T-helper 17 cell (primary cell): ENCODE results near the gene GP1BB. TPM values are rescaled to one million over a fixed set of nuclear protein-coding genes. Genes with fewer than 3 reads are reported as not detected.

Source experiments
- ATAC-seq: fragments of 150-1000 bp; cut with Tn5 transposase; 2 replicates; pipeline ENCODE4 v1.10.0; 2021; ENCODE audit warnings: mild to moderate bottlenecking, moderate library complexity
- DNase-seq, 3 donors: peaks; one replicate each; pipeline versions ENCODE4 v3.0.0 to v3.0.0-alpha.2; 2020 to 2021
- H3K9me3 ChIP-seq: one replicate; pipeline ENCODE4 v1.7.0; 2013; ENCODE audit warnings: low read length, mild to moderate bottlenecking; ENCODE audit not compliant: control insufficient read depth, poor library complexity, severe bottlenecking
- H3K27ac Mint-ChIP-seq: one replicate; pipeline ENCODE4 v1.8.0; 2022; ENCODE audit warnings: mild to moderate bottlenecking, moderate library complexity, mixed read lengths
- H3K27me3 Mint-ChIP-seq: one replicate; pipeline ENCODE4 v1.8.0; 2022; ENCODE audit warnings: mixed read lengths
- H3K36me3 Mint-ChIP-seq: one replicate; pipeline ENCODE4 v1.8.0; 2022; ENCODE audit warnings: low read depth, mixed read lengths
- H3K4me1 Mint-ChIP-seq: one replicate; pipeline ENCODE4 v1.8.0; 2022; ENCODE audit warnings: mild to moderate bottlenecking, mixed read lengths
- H3K4me3 Mint-ChIP-seq: one replicate; pipeline ENCODE4 v1.8.0; 2022; ENCODE audit warnings: mild to moderate bottlenecking, moderate library complexity, mixed read lengths
- total RNA-seq, 4 donors: library from RNA in 2 of 4; stranded (reverse) in 2 of 4; gene quantifications; one replicate each; pipeline ENCODE4 v1.2.3 and lab custom pipeline; 2022 to 2026

GP1BB gene
- total RNA-seq, 2 donors from 2014 or later, result 3.5 to 113 TPM

DNA sequence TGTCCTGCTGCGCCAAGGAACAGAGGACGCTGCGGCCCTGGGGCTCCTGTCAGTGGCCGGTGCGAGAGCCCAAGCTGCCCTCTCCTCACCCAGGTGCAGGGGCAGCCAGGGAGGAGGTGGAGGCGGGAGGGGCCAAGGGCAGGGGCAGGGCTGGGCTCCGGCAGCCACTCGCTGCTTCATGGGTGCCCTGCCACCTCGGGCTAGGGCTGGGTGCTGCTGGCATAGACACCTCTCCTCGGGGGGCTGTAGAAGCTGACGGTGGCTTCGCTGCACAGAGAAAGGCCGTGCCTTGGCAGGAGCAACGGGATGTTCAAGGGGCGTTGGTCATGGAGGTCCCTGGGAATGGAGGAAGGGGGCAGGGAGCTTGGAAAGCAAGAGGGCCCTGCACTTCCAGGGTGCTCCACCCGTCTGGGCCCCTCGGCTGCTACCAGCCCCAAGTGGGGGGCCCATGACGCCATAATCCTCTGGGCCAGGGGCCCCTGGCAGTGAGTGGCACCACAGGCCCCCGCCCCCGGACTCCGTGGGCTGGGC is 35.6 kb downstream of the GP1BB start:
- no peaks in the 10 kb centered on the region for H3K9me3 ChIP-seq
- Mint-ChIP-seq H3K4me3 (no peak overlapping the region), H3K4me1 (peaks cover 29% of the 10 kb centered on the region), H3K36me3 (peaks cover 15% of the 10 kb centered on the region), H3K27ac (no peak overlapping the region), H3K27me3 (peaks cover 56% of the 10 kb centered on the region)
- ATAC-seq, result no peak
- no peak for DNase-seq

DNA sequence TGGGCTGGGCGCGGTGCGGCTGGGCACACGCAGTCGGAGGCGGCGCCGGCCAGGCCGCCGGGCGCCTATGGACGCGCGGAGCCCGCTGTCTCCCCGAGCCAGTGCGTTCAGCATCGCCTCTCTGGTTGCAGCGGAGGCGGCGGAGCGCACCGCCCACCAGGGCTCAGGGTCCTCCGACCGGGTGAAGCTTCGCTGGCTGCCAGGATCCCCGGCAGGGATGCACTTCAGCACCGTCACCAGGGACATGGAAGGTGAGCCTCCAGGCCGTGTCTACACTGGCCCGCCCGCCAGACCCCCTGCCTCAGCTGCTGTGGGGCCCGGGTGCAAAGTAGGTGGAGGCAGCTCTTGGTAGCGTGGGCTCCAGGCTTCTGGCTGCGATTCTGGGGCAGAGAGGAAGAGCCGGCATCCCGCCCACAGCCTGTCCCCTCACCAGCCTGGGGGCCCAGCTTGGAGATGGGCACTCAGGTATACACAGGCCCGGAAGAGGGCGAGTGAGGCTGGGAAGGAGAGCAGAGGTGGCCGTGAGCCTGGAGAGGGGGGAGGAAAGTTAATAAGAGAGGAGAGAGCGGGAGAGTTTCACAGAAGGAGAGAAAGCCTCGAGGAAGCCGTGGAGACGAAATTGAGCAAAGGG is 36.2 kb downstream of the GP1BB start:
- Mint-ChIP-seq H3K27me3 (peaks cover 56% of the 10 kb centered on the region), H3K36me3 (peaks cover 12% of the 10 kb centered on the region), H3K4me1 (peaks cover 29% of the 10 kb centered on the region), H3K27ac (no peak overlapping the region), H3K4me3 (peak overlapping the region; percentile 97)
- DNase-seq (no peak), ATAC-seq (no peak)
- H3K9me3 ChIP-seq, result no peaks in the 10 kb centered on the region

DNA sequence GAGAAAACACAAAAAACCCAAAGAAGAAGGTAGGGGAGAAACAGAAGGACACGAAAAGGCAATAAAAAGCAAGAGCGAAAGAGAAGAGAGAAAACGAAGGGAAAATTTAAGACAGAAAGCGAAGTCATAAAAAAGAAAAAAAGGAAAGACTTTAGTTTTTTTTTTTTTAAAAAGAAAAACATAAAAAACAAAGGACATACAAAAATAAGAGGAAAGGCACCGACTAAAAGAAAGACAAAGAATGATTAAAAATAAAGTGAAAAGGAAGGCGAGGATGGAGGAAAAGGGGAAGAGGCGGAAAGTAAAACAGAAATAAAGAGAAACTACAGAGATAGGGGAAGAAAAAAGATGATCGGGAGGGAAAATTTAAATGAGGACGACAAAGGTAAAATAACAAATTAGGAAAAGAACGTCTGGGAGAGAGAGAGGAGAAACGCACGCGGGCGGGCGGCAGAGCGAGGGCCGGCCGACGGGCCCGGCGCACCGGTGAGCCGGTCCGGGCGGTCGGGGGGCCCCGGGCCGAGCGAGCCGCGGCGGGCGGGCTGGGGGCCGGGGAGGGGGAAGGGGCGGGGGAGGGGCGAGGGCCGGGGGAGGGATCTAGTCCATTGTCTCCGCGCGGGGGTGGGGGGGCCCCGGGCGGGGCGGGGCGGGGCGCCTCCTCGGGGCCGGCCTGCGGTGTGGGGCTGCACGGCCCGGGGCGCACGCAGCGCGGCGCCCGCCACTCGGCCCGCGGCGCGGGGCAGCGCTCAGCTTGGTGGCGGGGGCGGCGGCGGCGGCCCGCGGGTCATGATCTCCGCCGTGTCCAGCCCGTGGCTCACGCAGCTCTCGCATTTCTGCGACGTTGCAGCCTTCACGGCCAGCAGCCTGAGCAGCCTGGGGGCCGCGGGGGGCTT is 37.0 kb downstream of the GP1BB start, which contains the start of gene TBX1:
Gene TBX1, plus strand, starts transcription at position 721 of the 893 bp plus-strand sequence. Its CDS starts 66 bp downstream, at position 787.
- H3K4me1 Mint-ChIP-seq, result peaks cover 29% of the 10 kb centered on the region
- no peak within 1 kb of the TSS for H3K27ac Mint-ChIP-seq
- H3K27me3 Mint-ChIP-seq, result peaks cover 63% of the 10 kb centered on the region
- peaks cover 14% of the 10 kb centered on the region for H3K36me3 Mint-ChIP-seq
- no peaks in the 10 kb centered on the region for H3K9me3 ChIP-seq
- DNase-seq (no peak), ATAC-seq (no peak)
- peak within 1 kb of the TSS; percentile 97 for H3K4me3 Mint-ChIP-seq

DNA sequence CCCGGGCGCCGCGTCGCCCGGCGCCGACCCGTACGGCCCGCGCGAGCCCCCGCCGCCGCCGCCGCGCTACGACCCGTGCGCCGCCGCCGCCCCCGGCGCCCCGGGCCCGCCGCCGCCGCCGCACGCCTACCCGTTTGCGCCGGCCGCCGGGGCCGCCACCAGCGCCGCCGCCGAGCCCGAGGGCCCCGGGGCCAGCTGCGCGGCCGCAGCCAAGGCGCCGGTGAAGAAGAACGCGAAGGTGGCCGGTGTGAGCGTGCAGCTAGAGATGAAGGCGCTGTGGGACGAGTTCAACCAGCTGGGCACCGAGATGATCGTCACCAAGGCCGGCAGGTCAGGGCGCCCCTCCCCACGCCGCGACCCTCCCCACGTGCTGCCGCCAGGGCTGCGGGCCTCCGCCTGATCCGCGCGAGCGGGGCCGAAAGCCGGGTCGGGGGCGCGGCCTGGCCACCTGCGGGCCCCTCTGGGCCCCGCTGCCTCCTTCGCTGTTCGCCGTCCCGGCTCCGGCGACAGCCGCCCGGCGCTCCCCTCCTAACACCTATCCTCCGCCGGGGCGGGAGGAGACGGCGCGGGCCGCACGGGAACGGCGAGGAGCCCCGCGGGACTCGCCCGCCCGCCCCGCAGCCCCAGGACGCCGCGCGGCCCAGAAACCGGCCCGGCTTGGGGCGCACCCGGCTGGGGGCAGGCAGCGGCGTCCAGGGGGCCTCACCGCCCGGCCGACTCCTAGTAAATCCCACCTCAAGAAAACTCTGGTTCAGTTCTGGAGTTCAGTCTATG is 37.8 kb downstream of the GP1BB start:
- ATAC-seq (no peak), DNase-seq (no peak)
- Mint-ChIP-seq H3K36me3 (peaks cover 14% of the 10 kb centered on the region), H3K27ac (no peak overlapping the region), H3K4me1 (peaks cover 26% of the 10 kb centered on the region), H3K4me3 (peak overlapping the region; percentile 78), H3K27me3 (peaks cover 61% of the 10 kb centered on the region)
- no peaks in the 10 kb centered on the region for H3K9me3 ChIP-seq

DNA sequence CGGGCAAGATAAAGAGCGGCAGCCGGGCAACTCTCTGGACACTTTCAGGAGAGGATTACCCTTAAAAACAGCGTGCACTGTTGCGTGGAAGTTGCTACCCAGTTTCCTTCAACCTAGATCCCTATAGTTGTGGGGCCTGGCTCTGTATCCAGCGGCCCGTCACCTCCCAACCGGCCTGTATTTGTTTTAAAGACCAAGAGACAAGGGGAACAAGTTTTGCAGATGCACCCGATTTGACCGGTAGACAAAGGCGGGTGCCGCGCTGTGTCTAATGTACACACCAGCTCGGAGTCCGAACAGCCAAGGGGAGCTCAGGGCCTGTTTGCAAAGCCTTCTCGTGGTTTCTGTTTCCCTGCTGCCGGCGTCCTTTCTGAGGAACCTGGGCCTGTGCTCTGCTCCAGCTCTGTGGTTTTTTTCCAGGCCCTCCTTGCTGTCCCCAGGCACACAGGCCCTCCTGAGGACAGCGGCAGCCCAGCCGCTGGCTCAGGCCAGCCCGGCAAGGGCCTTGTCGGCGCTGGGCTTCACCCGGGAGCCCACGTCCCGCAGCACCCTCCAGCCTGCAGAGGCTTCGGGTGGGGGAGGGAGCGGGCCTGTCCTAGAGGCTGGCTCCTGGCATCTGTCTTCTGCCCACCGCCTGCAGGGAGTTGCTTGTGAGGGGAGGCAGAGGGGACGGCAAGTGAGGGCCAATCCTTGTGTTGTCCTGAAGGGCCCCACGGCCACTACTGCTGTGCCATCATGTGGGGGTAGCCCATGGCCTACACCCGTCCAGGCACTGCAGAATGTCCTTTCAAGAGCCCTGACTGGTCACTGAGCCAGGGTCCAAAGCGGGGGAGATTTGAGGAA is 38.6 kb downstream of the GP1BB start:
- Mint-ChIP-seq H3K27ac (no peak overlapping the region), H3K27me3 (peaks cover 58% of the 10 kb centered on the region), H3K4me1 (peaks cover 22% of the 10 kb centered on the region), H3K36me3 (peaks cover 14% of the 10 kb centered on the region), H3K4me3 (peak overlapping the region; percentile 78)
- H3K9me3 ChIP-seq, result no peaks in the 10 kb centered on the region
- no peak for ATAC-seq
- no peak for DNase-seq

DNA sequence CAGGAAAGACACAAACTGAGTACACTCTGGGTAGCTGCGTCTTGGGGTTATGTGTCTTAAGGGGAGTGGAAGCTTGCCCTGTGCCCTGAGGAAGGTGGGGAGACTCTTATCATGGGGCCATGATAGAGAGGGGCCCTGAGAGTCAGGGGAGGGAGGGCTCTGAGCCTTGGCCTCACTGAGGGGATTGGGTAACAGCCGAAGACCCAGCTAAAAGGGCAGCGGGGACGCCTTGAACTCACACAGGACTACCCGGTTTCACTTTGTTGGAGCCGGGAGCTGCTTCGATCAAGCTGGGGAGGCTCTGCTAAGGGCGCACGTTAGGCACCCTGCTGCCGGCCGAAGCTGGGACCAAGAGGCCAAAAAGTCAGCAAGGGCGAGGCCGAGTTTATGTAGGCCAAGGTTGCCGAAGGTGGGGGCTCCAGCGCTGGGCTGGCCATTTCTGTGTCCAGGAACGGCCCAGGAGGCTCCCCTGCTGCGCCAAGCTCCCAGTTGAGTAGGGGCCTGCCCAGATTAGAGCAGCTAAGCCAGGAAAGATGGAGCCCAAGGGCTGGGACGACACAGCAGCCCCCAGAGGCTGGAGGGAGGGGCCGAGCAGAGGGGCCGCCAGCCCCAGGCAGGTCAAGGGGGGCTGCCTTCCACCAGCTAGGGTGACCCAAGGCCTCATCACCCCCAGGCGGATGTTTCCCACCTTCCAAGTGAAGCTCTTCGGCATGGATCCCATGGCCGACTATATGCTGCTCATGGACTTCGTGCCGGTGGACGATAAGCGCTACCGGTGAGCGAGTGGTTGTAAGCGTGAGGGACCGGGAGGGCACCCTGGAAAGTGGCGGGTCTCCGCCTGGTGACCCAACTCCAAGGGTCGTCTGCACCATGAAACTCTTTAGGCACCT is 39.5 kb downstream of the GP1BB start:
- Mint-ChIP-seq H3K27ac (no peak overlapping the region), H3K27me3 (peaks cover 59% of the 10 kb centered on the region), H3K4me3 (no peak overlapping the region), H3K36me3 (peaks cover 14% of the 10 kb centered on the region), H3K4me1 (peaks cover 19% of the 10 kb centered on the region)
- H3K9me3 ChIP-seq, result no peaks in the 10 kb centered on the region
- no peak for ATAC-seq
- no peak for DNase-seq

DNA sequence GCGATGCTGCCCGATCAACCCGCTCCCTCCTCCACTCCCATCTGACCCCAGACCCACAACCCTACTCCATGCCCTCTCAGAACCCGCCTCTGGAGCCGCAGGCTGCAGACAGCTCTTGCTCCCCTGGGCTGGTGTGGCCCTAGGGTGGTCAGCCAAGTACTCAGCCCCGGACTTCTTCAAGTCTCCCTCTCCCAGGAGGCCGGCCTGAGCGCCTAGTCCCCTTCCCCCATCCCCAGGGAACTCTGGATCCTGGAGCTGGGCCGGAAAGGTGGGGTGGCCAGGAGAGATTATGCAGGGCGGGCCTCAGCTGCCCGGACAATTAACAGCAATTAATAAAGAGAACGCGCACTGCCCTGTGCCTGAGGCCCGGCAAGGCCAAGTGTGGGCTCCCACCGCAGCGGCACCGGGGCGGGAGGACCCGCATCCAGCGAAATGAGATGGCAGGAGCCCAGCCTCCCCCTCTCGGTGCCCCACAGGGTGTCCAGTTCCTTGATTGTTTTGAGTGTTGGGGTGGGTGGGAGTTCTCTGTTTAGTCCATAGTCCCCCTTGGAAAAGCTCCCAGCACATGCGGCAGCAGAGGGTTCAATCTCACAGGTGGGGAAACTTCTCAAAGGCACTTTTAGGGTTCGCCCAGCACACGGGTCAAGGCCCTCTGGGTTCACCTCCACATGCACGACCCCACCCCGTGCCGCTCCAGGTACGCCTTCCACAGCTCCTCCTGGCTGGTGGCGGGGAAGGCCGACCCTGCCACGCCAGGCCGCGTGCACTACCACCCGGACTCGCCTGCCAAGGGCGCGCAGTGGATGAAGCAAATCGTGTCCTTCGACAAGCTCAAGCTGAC is 40.3 kb downstream of the GP1BB start:
- H3K4me3 Mint-ChIP-seq, result no peak overlapping the region
- DNase-seq, result no peak

DNA sequence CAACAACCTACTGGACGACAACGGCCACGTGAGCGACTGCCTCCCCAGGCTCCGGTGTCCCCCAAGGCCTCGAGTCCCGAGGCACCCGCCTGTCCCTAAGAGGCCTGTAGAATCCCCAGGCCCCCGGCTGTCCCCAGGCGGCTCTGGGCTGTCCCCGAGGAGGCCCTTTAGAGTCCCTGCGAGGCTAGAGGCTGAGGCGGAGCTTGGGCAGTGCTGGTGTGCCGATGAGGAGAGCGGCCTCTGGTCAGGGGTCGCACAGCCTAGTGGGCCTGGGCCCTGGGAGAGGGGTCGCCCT is 40.9 kb downstream of the GP1BB start:
- Mint-ChIP-seq H3K4me1 (peaks cover 19% of the 10 kb centered on the region), H3K4me3 (peak overlapping the region; percentile 74), H3K36me3 (peaks cover 14% of the 10 kb centered on the region), H3K27ac (no peak overlapping the region), H3K27me3 (peaks cover 63% of the 10 kb centered on the region)
- no peak for ATAC-seq
- DNase-seq, result no peak
- no peaks in the 10 kb centered on the region for H3K9me3 ChIP-seq

More for the DNA sequence above, 40.3 kb downstream of the GP1BB start:
- no peaks in the 10 kb centered on the region for H3K9me3 ChIP-seq
- peaks cover 14% of the 10 kb centered on the region for H3K36me3 Mint-ChIP-seq
- H3K4me1 Mint-ChIP-seq, result peaks cover 19% of the 10 kb centered on the region
- H3K27ac Mint-ChIP-seq, result no peak overlapping the region
- H3K27me3 Mint-ChIP-seq, result peaks cover 60% of the 10 kb centered on the region
- no peak for ATAC-seq

DNA sequence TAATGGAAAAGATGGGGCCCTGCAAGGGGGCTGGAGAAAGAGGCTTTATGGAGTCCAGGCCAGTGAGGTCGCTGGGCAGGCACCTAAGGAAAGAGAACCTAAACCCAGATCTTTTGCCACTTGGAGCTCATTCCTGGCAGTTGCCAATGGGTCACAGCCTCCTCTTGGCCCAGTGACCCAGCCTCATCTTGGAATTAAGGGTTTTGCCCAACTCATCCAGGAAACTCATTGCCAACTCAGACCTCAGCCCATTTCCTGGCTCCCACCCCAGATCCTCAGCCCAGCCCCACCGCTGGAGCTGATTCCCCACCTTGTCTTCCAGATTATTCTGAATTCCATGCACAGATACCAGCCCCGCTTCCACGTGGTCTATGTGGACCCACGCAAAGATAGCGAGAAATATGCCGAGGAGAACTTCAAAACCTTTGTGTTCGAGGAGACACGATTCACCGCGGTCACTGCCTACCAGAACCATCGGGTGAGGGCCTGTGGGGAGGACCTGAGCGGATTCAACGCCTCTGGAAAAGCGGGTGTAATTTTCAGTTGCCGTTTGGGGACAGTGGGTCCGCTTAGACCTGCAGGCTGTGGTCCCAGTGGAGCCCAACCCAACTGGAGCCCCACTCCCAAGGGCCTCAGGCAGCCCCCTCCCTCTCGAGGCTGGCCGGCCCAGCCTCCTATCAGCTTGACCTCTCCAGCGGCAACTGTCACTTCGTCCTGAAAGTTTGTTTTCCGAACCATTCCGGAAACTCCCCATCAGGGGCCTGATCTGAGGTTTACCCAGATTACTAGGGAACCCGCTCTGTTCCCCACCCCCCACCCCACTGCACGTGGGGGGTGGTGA is 41.5 kb downstream of the GP1BB start:
- Mint-ChIP-seq H3K27me3 (peaks cover 63% of the 10 kb centered on the region), H3K4me3 (peak overlapping the region; percentile 74), H3K27ac (no peak overlapping the region), H3K4me1 (peaks cover 13% of the 10 kb centered on the region), H3K36me3 (peaks cover 14% of the 10 kb centered on the region)
- no peak for ATAC-seq
- no peaks in the 10 kb centered on the region for H3K9me3 ChIP-seq
- no peak for DNase-seq

DNA sequence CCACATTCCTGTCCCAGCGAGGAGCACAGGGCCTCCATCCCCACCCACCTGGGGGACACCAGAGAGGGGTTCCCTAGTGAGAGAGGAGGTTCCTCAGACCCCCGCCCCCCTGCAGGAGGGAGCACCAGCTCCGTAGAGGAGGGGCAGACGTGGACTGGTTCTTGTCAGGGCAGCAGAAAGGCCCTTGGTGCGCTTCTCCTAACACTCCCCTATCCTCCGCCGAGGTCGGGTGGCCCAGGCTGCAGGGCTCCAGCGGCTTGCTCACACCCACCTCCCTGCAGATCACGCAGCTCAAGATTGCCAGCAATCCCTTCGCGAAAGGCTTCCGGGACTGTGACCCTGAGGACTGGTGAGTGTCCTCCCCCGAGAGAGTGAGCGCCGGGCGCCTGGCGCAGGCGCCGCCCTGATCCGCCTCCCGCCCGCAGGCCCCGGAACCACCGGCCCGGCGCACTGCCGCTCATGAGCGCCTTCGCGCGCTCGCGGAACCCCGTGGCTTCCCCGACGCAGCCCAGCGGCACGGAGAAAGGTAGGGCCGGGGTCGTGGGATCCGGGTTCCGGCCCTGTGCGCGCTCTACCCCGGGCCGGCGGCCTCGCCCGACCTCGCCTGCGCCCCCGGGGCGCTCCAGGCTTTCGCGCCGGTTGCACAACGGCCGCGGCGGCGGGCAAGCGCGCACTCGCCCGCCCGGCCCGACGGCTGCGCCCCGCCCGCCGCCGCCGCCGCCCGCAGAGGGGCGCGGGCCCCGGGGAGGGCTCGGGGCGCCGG is 42.3 kb downstream of the GP1BB start:
- H3K27ac Mint-ChIP-seq, result no peak overlapping the region
- ATAC-seq (peak; percentile 52), DNase-seq (no peak)
- H3K4me3 Mint-ChIP-seq, result peak overlapping the region; percentile 74
- H3K36me3 Mint-ChIP-seq, result peaks cover 13% of the 10 kb centered on the region
- no peaks in the 10 kb centered on the region for H3K9me3 ChIP-seq
- peaks cover 65% of the 10 kb centered on the region for H3K27me3 Mint-ChIP-seq
- H3K4me1 Mint-ChIP-seq, result peaks cover 8% of the 10 kb centered on the region
